HepG2 (cell line): ENCODE results near the gene AGGF1. TPM values are rescaled to one million over a fixed set of nuclear protein-coding genes. Genes with fewer than 3 reads are reported as not detected.
"Not testable (repeated sequence)": the region's sequence is repeated elsewhere in the genome, so short reads cannot be mapped to it uniquely, and the experiment has no call there.

Experiments
- ATAC-seq: fragments of 200-7000 bp; cut with Tn5 transposase; 3 replicates; pipeline ENCODE4 v1.9.1; 2020; ENCODE audit warnings: mild to moderate bottlenecking, moderate library complexity
- BruUV-seq: library from RNA; stranded (reverse); fragments of 400-500 nt; replicated peaks from 2 replicates; lab custom pipeline; 2021; lab: Mats Ljungman, UMichigan
- CTCF ChIA-PET: fragments of 300-600 bp; formaldehyde crosslinking; extraction: SDS; loops from one replicate; lab custom pipeline; 2021; ENCODE audit warnings: low total read pairs, inconsistent platforms, low intra/inter-chr PET ratio; lab: Yijun Ruan, JAX
- POLR2A ChIA-PET: fragments of 350-600 bp; sonication (Branson Sonifier 250); formaldehyde crosslinking; loops from one replicate; lab custom pipeline; 2020; ENCODE audit warnings: antibody characterized with exemption, inconsistent platforms; lab: Yijun Ruan, JAX
- DNase-seq: peaks from one replicate; pipeline ENCODE4 v3.0.0-alpha.2; 2015; ENCODE audit warnings: low spot score
- FAIRE-seq: peaks from 3 replicates; lab custom pipeline; 2011; peaks lifted over from hg19 to GRCh38; lab: Jason Lieb, UNC
- H2AFZ ChIP-seq: one replicate; pipeline ENCODE4 v1.6.1; 2011; ENCODE audit warnings: low read length, inconsistent platforms
- H3K27ac ChIP-seq: fragments of 300-600 bp; 3 replicates; pipeline ENCODE4 v1.8.0; 2011; ENCODE audit warnings: mixed run types, mild to moderate bottlenecking, mixed read lengths, low read length, inconsistent platforms; ENCODE audit not compliant: insufficient read depth; ENCODE audit errors: extremely low read length
- H3K27me3 ChIP-seq, 2 experiments: fragments of 200-600 bp in 1 of 2; 2 replicates in 1 of 2; 3 replicates in 1 of 2; pipeline versions ENCODE4 v1.6.0 to v1.8.0; 2011; ENCODE audit warnings: low read length in 2 of 2, mild to moderate bottlenecking in 2 of 2, moderate library complexity in 2 of 2, inconsistent platforms in 1 of 2; ENCODE audit not compliant: insufficient read depth in 2 of 2, control insufficient read depth in 1 of 2
- H3K36me3 ChIP-seq, 2 experiments: fragments of 200-600 bp in 1 of 2; replicated peaks in 1 of 2; 2 replicates in 1 of 2; 3 replicates in 1 of 2; pipeline versions ENCODE4 v1.5.1 to v1.8.0; 2011; ENCODE audit warnings: low read length in 2 of 2, inconsistent platforms in 1 of 2; ENCODE audit not compliant: insufficient read depth in 2 of 2, control insufficient read depth in 1 of 2
- H3K4me1 ChIP-seq: 2 replicates; pipeline ENCODE4 v1.5.1; 2012; ENCODE audit warnings: low read length, inconsistent platforms; ENCODE audit not compliant: insufficient read depth
- H3K4me2 ChIP-seq: 2 replicates; pipeline ENCODE4 v1.6.0; 2011; ENCODE audit warnings: low read depth, low read length, inconsistent platforms
- H3K4me3 ChIP-seq, 3 experiments: fragments of 200-600 bp in 1 of 3; sonication (generic), shearing (Covaris generic) in 1 of 3; replicated peaks in 1 of 3; 2 replicates each; pipeline ENCODE4 v1.5.1; 2011 to 2016; ENCODE audit warnings: low read length in 3 of 3, inconsistent platforms in 2 of 3, low read depth in 2 of 3, mild to moderate bottlenecking in 2 of 3, control low read depth in 1 of 3, mixed read lengths in 1 of 3; ENCODE audit not compliant: insufficient read depth in 1 of 3
- H3K79me2 ChIP-seq: one replicate; pipeline ENCODE4 v1.6.1; 2011; ENCODE audit warnings: low read length, inconsistent platforms; ENCODE audit not compliant: insufficient read depth
- H3K9ac ChIP-seq: 2 replicates; pipeline ENCODE4 v1.6.0; 2011; ENCODE audit warnings: mild to moderate bottlenecking, low read depth, low read length, inconsistent platforms; ENCODE audit not compliant: insufficient read depth
- H3K9me3 ChIP-seq: 2 replicates; pipeline ENCODE4 v1.5.1; 2012; ENCODE audit warnings: mild to moderate bottlenecking, low read length
- H4K20me1 ChIP-seq: 2 replicates; pipeline ENCODE4 v1.6.0; 2011; ENCODE audit warnings: inconsistent platforms, mild to moderate bottlenecking, low read length, moderate library complexity; ENCODE audit not compliant: insufficient read depth
- ARNT ChIP-seq: fragments of 450-650 bp; IDR thresholded peaks from 2 replicates; pipeline ENCODE4 v1.6.1; 2017
- HNRNPUL1 ChIP-seq: fragments of 200-400 bp; formaldehyde crosslinking; IDR thresholded peaks from 2 replicates; pipeline ENCODE4 v1.6.1; 2017; ENCODE audit warnings: low read depth, mild to moderate bottlenecking, low read length, moderate library complexity
- PLRG1 ChIP-seq: fragments of 450-650 bp; conservative IDR thresholded peaks from 2 replicates; pipeline ENCODE4 v1.6.1; 2016
- POLR2AphosphoS2 ChIP-seq: IDR thresholded peaks from 2 replicates; pipeline ENCODE4 v1.6.1; 2011; ENCODE audit warnings: low read depth, low read length, improper control_type of control experiment
- WGBS: methylation state at CpG from one replicate; pipeline ENCODE4 v1.1.6; 2017; ENCODE audit warnings: low lambda C conversion rate; 5-methylcytosine and 5-hydroxymethylcytosine counted together
- in situ Hi-C: cut with HindIII; loops from 2 replicates; pipeline ENCODE4 v1.10.0; 2017; ENCODE audit warnings: low pct_unique_long_range_greater_than_20kb; ENCODE audit not compliant: extremely low pct_ligation_motif_present
- intact Hi-C: fragments of 100-400 bp; cut with micrococcal nuclease; formaldehyde crosslinking; loops from one replicate; pipeline ENCODE4 v1.10.0; 2022; ENCODE audit not compliant: unreplicated experiment
- polyA plus RNA-seq, 8 experiments: library from polyadenylated mRNA; depleted of rRNA in 3 of 8; stranded (reverse) in 7 of 8; unstranded in 1 of 8; fragments of >200 nt; fragmentation: Illumina TruSeq in 4 of 8; extraction: Trizol in 4 of 8; gene quantifications; 2 replicates each; pipeline versions ENCODE4 v1.2.1 to v1.2.3, GENCODE V29; 2011 to 2016; ENCODE audit warnings: low read depth in 4 of 8, missing spikeins in 1 of 8, mixed read lengths in 1 of 8; ENCODE audit not compliant: insufficient read depth in 1 of 8
- total RNA-seq, 5 experiments: library from RNA; depleted of rRNA; stranded (reverse); fragments of >200 nt; fragmentation: Illumina TruSeq; extraction: Trizol; gene quantifications; 2 replicates each; pipeline ENCODE4 v1.2.3, GENCODE V29; 2016; ENCODE audit warnings: low read depth in 1 of 5

The AGGF1 gene
- total and polyA plus RNA-seq, 2 of the 13 experiments (the other 11 are each of a cell fraction or from before 2014, with no cell fraction given) = 12.9 to 15.5 TPM

DNA sequence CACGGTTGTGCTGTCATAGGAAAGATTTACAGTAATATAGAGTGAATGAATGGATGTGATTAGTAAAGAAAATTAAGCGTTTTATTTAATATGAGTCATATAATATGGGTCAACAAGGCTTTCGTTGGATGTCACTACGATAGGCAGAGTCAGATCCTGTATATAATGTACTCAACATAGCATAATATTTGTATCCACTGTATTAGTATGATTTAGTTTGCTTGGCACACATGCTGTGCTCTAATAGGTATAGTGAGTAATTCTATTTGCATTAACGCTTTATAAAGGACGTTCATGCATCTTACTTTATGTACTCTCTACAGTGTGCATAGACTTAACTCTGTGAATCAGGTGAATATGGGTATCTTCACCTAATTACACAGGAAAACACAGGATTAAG lies 35.9 kb upstream of the AGGF1 start:
- no peaks in the 10 kb centered on the region for H3K36me3 ChIP-seq
- 33% methylated on average over 6 of the region's 6 CpGs for WGBS
- BruUV-seq = no TSS peak
- DNase-seq (no peak), ATAC-seq (no peak), FAIRE-seq (no peak)
- peaks cover 0 to 5% of the 10 kb centered on the region in 2 experiments; a peak in 1 of 5 replicates for H3K27me3 ChIP-seq
- H3K4me1 ChIP-seq = no peaks in the 10 kb centered on the region
- H3K9me3 ChIP-seq = no peaks in the 10 kb centered on the region
- ChIA-PET POLR2A (no interaction called here), CTCF (no interaction called here)
- no peak overlapping the region for H3K27ac ChIP-seq
- no peak for TF ChIP-seq POLR2AphosphoS2
- no peak for TF ChIP-seq ARNT
- TF ChIP-seq PLRG1 = no peak
- TF ChIP-seq HNRNPUL1 = no peak
- no peak overlapping the region for H3K9ac ChIP-seq
- H3K4me2 ChIP-seq = no peak overlapping the region
- no peak overlapping the region for H2AFZ ChIP-seq
- H3K79me2 ChIP-seq = no peaks in the 10 kb centered on the region
- intact Hi-C loops = no loop called here
- H4K20me1 ChIP-seq = no peaks in the 10 kb centered on the region
- in situ Hi-C loops = no loop called here
- no peak overlapping the region for H3K4me3 ChIP-seq

- H2AFZ ChIP-seq, ATAC-seq, H3K79me2 ChIP-seq, H3K27me3 ChIP-seq, DNase-seq, H3K4me3 ChIP-seq, H3K4me1 ChIP-seq, H3K27ac ChIP-seq, in situ Hi-C loops, intact Hi-C loops, H3K9ac ChIP-seq, H3K9me3 ChIP-seq, CTCF ChIA-PET, BruUV-seq, FAIRE-seq, H4K20me1 ChIP-seq, POLR2A ChIA-PET, H3K36me3 ChIP-seq, H3K4me2 ChIP-seq: not testable (repeated sequence)
- WGBS = 28% methylated on average over 4 of the region's 4 CpGs
Observed at GRCh38 chr5:76998251-76998650, 32.0 kb upstream of the AGGF1 start.
